Body of pancreas (tissue), 4 donors: ENCODE results near the gene CTRL. TPM values are rescaled to one million over a fixed set of nuclear protein-coding genes. Genes with fewer than 3 reads are reported as not detected.

Experiments
- ATAC-seq: fragments of 150-250 bp; one replicate; pipeline ENCODE4 v1.9.1; 2016
- DNase-seq, 4 donors: peaks; one replicate each; pipeline ENCODE4 v3.0.0-alpha.2; 2019
- H3K27ac ChIP-seq, 4 donors: fragments of 200-600 bp; sonication (generic); 1 replicate in 3 of 4; 2 replicates in 1 of 4; pipeline versions ENCODE4 v1.5.1 to v1.6.1; 2016 to 2019; ENCODE audit warnings: mild to moderate bottlenecking in 1 of 4, mixed read lengths in 1 of 4, moderate library complexity in 1 of 4
- H3K27me3 ChIP-seq, 2 donors: fragments of 200-600 bp; sonication (generic); one replicate each; pipeline ENCODE4 v1.6.0; 2016; ENCODE audit warnings: mild to moderate bottlenecking in 1 of 2
- H3K36me3 ChIP-seq, 2 donors: fragments of 200-600 bp; sonication (generic); replicated peaks in 1 of 2; 2 replicates each; pipeline ENCODE4 v1.5.1; 2016; ENCODE audit warnings: low read depth in 2 of 2; ENCODE audit not compliant: insufficient read depth in 1 of 2
- H3K4me1 ChIP-seq: fragments of 200-600 bp; sonication (generic); one replicate; pipeline ENCODE4 v1.6.0; 2016
- H3K4me3 ChIP-seq, 2 donors: fragments of 200-600 bp; sonication (generic); 1 replicate in 1 of 2; 2 replicates in 1 of 2; pipeline ENCODE4 v1.5.1; 2016 to 2019
- H3K9me3 ChIP-seq, 3 donors: fragments of 200-600 bp; sonication (generic); 1 replicate in 2 of 3; 2 replicates in 1 of 3; pipeline ENCODE4 v1.5.1; 2016
- POLR2A ChIP-seq, 3 donors: fragments of 450-650 bp; IDR thresholded peaks; one replicate each; pipeline ENCODE4 v1.6.1; 2016; ENCODE audit warnings: antibody characterized with exemption in 3 of 3, mild to moderate bottlenecking in 2 of 3
- WGBS, 2 donors: methylation state at CpG; one replicate each; pipeline ENCODE4 v1.1.5; 2017; 5-methylcytosine and 5-hydroxymethylcytosine counted together
- intact Hi-C: fragments of 100-400 bp; cut with DNase I; formaldehyde crosslinking; loops from one replicate; pipeline ENCODE4 v1.15.1; 2023
- total RNA-seq, 2 donors: library from RNA; depleted of rRNA; stranded (reverse); fragments of >200 nt; gene quantifications; one replicate each; pipeline ENCODE4 v1.1.0, GENCODE V29; 2016
- TF ChIP-seq, protein P1 (sequence below), 7 experiments: fragments of 450-650 bp in 4 of 7; fragments of 200-600 bp in 3 of 7; sonication (generic) in 3 of 7; IDR thresholded peaks; one replicate each; pipeline ENCODE4 v1.5.1; 2016 to 2019; ENCODE audit warnings: antibody characterized with exemption in 7 of 7

CTRL gene
- total RNA-seq, 2 donors from 2014 or later = 286 to 1,726 TPM

DNA sequence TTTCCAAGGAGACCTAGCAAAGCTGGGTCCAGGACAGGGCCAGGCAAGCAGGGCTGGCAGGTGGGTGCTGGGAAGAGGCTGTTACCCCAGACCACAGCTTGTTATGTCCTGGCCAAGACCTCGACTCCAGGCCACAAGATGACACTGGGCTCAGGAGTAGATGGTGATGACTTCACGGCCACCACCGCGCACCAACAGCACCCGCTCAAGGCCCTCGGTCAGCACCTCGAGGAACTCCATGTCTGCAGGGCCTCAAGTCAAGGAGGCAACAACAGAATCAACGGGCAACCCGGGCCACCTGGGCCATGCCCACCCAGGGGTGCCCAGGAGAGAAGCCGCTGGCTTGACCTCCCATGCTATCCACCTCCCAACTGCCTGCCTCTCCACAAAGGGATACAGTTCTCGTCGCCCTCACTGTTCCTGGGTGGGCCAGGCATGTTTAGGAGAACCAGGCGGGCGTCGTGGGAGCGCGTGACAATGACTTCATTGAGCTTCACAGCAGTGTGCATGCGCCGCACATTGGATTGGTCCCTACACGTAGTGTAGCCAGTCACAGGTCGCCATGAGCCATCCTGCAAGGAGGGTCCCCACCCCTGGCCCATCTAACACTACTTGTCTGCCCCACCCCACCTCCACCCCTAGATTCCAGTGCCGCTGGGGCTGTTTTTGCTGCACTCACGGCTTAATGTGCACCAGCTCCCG, 13.2 kb upstream of the CTRL start:
- intact Hi-C loops = no loop called here
- Histone ChIP-seq H3K36me3 (peaks cover 0 to 11% of the 10 kb centered on the region in 2 donors), H3K4me3 (no peak overlapping the region), H3K27ac (peak overlapping the region in 1 of 4 donors; percentile 42), H3K27me3 (no peaks in the 10 kb centered on the region), H3K9me3 (no peaks in the 10 kb centered on the region), H3K4me1 (peaks cover 6% of the 10 kb centered on the region)
- ATAC-seq (no peak), DNase-seq (no peak)
- TF ChIP-seq, protein P1, sequence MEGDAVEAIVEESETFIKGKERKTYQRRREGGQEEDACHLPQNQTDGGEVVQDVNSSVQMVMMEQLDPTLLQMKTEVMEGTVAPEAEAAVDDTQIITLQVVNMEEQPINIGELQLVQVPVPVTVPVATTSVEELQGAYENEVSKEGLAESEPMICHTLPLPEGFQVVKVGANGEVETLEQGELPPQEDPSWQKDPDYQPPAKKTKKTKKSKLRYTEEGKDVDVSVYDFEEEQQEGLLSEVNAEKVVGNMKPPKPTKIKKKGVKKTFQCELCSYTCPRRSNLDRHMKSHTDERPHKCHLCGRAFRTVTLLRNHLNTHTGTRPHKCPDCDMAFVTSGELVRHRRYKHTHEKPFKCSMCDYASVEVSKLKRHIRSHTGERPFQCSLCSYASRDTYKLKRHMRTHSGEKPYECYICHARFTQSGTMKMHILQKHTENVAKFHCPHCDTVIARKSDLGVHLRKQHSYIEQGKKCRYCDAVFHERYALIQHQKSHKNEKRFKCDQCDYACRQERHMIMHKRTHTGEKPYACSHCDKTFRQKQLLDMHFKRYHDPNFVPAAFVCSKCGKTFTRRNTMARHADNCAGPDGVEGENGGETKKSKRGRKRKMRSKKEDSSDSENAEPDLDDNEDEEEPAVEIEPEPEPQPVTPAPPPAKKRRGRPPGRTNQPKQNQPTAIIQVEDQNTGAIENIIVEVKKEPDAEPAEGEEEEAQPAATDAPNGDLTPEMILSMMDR (IDR thresholded peaks at IDR 0.05) = no peak
- TF ChIP-seq POLR2A (IDR thresholded peaks at IDR 0.05) = no peak
- WGBS, 2 donors = 92 to 95% methylated on average over 4 to 24 of the region's 24 CpGs

DNA sequence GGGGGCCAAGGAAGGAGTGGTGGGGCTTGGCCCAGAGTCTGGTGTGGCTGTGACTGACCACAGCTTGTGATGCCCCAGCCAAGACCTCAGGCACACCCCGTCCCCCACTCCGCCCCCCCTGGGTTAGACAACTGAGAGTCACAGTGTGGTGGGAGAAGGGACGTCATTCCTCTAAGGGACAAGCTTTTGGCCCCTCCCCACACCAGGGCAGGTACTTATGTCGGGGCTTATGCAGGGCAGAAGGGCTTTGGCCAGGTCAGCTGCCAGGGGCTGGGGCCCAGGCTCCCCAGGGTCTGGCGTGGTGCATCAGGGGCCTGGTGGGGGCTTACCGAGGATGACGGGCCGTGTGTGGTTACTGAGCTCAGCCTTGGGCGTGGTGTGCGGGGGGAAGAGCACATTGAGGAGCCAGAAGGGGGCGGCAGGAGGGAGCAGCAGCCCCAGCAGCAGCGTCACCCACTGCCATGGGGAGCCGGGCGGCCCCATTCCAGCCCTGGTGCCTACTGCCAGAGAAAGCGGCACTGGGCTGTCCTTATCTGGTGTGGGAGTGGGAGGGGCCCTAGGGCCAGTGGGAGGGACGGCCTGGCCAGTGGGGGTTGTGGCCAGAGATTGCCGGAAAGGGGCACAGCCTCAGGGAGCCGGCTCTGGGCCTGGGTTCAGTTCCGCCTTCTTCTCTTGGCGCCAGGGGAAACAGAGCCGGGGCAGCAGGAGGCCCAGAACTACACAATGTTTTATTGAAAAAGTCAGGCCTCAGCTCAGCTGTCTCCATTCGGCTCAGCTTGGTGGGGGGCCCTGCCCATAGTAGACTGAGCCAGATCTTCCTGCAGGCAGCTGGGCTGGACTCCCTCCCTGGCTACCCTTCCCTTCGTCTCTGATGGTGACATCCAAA, 12.2 kb upstream of the CTRL start, which contains the start of gene LCAT:
Gene LCAT (minus strand): TSS at position 502 of the 886 bp plus-strand sequence. CDS start 19 bp downstream, at position 483.
- WGBS, 2 donors = 74 to 83% methylated on average over 13 to 22 of the region's 23 CpGs
- DNase-seq (no peak), ATAC-seq (no peak)
- TF ChIP-seq, protein P1 (IDR thresholded peaks at IDR 0.05) = no peak
- no peaks in the 10 kb centered on the region for H3K27me3 ChIP-seq
- peaks cover 0 to 11% of the 10 kb centered on the region in 2 donors for H3K36me3 ChIP-seq
- intact Hi-C loops = no loop called here
- H3K4me3 ChIP-seq = no peak within 1 kb of the TSS
- peaks cover 11% of the 10 kb centered on the region for H3K4me1 ChIP-seq
- peak within 1 kb of the TSS in 1 of 4 donors; percentile 42 for H3K27ac ChIP-seq
- no peaks in the 10 kb centered on the region for H3K9me3 ChIP-seq

DNA sequence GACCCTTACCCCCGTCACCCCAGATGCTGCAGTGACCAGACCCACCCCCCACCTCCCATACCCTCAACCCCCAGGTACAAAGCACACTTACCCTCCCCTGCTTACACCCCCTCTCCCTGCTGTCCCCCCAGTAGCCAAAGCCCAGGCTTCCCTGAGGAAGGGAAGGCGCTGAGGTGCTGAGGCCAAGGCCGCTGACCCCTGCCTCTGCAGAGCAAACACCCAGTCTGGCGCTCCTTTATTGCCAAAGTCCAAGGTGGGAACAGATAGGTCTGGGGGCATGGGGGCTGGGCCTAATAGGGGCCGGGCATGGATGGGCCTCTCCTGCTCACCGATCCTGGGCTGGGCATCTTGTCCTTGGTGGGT, 11.6 kb upstream of the CTRL start:
- DNase-seq (no peak), ATAC-seq (no peak)
- WGBS, 2 donors = 93% methylated on average over 4 of the region's 6 CpGs; no CpG with 5 or more reads in 1 of the 2 donors
- Histone ChIP-seq H3K9me3 (no peaks in the 10 kb centered on the region), H3K4me3 (no peak overlapping the region), H3K27me3 (no peaks in the 10 kb centered on the region), H3K36me3 (peaks cover 0 to 9% of the 10 kb centered on the region in 2 donors), H3K4me1 (peaks cover 11% of the 10 kb centered on the region), H3K27ac (no peak overlapping the region)
- no peak for TF ChIP-seq POLR2A (IDR thresholded peaks at IDR 0.05)
- TF ChIP-seq, protein P1 (IDR thresholded peaks at IDR 0.05) = no peak
- intact Hi-C loops = no loop called here

DNA sequence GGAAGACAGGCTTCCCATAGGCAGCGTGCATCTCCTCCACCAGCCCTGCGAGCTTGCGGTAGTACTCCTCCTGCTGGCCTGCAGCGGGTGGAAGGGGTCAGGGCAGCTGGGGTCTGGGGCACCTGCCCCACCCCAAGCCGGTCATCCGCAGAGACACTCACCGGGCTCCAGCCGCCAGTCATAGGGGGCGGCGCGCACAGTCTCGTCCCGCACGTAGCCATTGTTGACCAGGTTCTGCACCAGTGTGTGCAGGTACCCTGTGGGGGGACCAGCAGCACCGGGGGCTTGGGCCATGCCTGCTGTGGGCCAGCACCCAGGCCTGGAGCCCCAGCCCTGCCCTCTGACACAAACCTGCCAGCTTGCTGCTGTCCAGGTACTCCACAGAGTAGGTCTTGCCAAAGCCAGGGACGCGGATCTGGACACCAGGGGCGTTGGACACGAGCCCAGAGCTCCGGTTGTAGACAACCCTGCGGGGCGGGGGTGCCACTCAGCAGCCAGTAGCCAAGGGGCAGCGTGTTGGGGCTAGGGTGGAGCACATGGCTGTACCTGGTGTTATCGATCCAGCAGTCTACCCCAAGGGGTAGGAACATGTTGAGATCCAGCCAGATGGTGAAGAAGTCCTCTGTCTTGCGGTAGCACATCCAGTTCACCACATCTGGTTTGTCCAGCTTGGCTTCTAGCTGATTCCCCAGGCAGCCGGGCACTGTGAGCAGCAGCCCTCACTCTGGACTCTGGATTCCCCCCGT, 11.0 kb upstream of the CTRL start:
- ATAC-seq = no peak

More for the DNA sequence above, 11.0 kb upstream of the CTRL start:
- TF ChIP-seq, protein P1 (IDR thresholded peaks at IDR 0.05) = no peak
- no peak for TF ChIP-seq POLR2A (IDR thresholded peaks at IDR 0.05)
- Histone ChIP-seq H3K4me3 (no peak overlapping the region), H3K27me3 (no peaks in the 10 kb centered on the region), H3K27ac (no peak overlapping the region), H3K36me3 (peaks cover 0 to 8% of the 10 kb centered on the region in 2 donors), H3K9me3 (no peaks in the 10 kb centered on the region), H3K4me1 (peaks cover 11% of the 10 kb centered on the region)
- 67 to 80% methylated on average over 6 to 27 of the region's 27 CpGs for WGBS, 2 donors
- intact Hi-C loops = no loop called here
- no peak for DNase-seq
